ENCODE results near the gene CD6.

GRCh38 chr11:60927061-60927592 lies 44.4 kb upstream of the CD6 start:
- TF ChIP-seq CTCF (IDR thresholded peaks at IDR 0.05) = no peak
- no peak for TF ChIP-seq POLR2A (IDR thresholded peaks at IDR 0.05)

Measured in right lobe of liver (tissue), 4 donors.